ENCODE results near the gene BANP. TPM values are rescaled to one million over a fixed set of nuclear protein-coding genes. Genes with fewer than 3 reads are reported as not detected.

Gene BANP
- total RNA-seq, 1 donor from 2014 or later, result 25.5 TPM

GRCh38 chr16:88057656-88058055 is 106.4 kb downstream of the BANP start:
- DNase-seq, result peak; percentile 6
- no peak overlapping the region for H3K27ac Mint-ChIP-seq (ENCODE audit: unreplicated experiment)
- no peak for TF ChIP-seq CTCF (IDR thresholded peaks at IDR 0.05; ENCODE audit: partially characterized antibody, unreplicated experiment)

GRCh38 chr16:88058136-88058535 is 106.9 kb downstream of the BANP start:
- TF ChIP-seq CTCF (IDR thresholded peaks at IDR 0.05; ENCODE audit: partially characterized antibody, unreplicated experiment), result no peak
- H3K9me3 Mint-ChIP-seq (ENCODE audit: unreplicated experiment), result no peaks in the 10 kb centered on the region
- no peak for DNase-seq
- H3K27ac Mint-ChIP-seq (ENCODE audit: unreplicated experiment), result no peak overlapping the region
- no peak overlapping the region for H3K4me3 Mint-ChIP-seq (ENCODE audit: unreplicated experiment)
- no peaks in the 10 kb centered on the region for H3K27me3 Mint-ChIP-seq (ENCODE audit: unreplicated experiment)
- H3K4me1 Mint-ChIP-seq (ENCODE audit: low read depth, unreplicated experiment), result peaks cover under 1% of the 10 kb centered on the region
- H3K36me3 Mint-ChIP-seq (ENCODE audit: unreplicated experiment), result no peaks in the 10 kb centered on the region

More at GRCh38 chr16:88057656-88058055, 106.4 kb downstream of the BANP start:
- H3K36me3 Mint-ChIP-seq (ENCODE audit: unreplicated experiment), result no peaks in the 10 kb centered on the region
- H3K4me3 Mint-ChIP-seq (ENCODE audit: unreplicated experiment), result no peak overlapping the region
- H3K27me3 Mint-ChIP-seq (ENCODE audit: unreplicated experiment), result no peaks in the 10 kb centered on the region
- no peaks in the 10 kb centered on the region for H3K4me1 Mint-ChIP-seq (ENCODE audit: low read depth, unreplicated experiment)
- H3K9me3 Mint-ChIP-seq (ENCODE audit: unreplicated experiment), result no peaks in the 10 kb centered on the region

- Mint-ChIP-seq H3K9me3 (ENCODE audit: unreplicated experiment) (no peaks in the 10 kb centered on the region), H3K4me1 (ENCODE audit: low read depth, unreplicated experiment) (peaks cover 6% of the 10 kb centered on the region)
- DNase-seq, result peak; percentile 13
These were observed 107.6 kb downstream of the BANP start for GRCh38 chr16:88058817-88059216.

GRCh38 chr16:88059701-88060386 is 108.6 kb downstream of the BANP start:
- Mint-ChIP-seq H3K36me3 (ENCODE audit: unreplicated experiment) (no peaks in the 10 kb centered on the region), H3K27me3 (ENCODE audit: unreplicated experiment) (peaks cover 3% of the 10 kb centered on the region), H3K27ac (ENCODE audit: unreplicated experiment) (no peak overlapping the region), H3K4me3 (ENCODE audit: unreplicated experiment) (no peak overlapping the region), H3K9me3 (ENCODE audit: unreplicated experiment) (no peaks in the 10 kb centered on the region), H3K4me1 (ENCODE audit: low read depth, unreplicated experiment) (peaks cover 6% of the 10 kb centered on the region)
- no peak for TF ChIP-seq CTCF (IDR thresholded peaks at IDR 0.05; ENCODE audit: partially characterized antibody, unreplicated experiment)
- DNase-seq, result peak; percentile 5

More at GRCh38 chr16:88058817-88059216, 107.6 kb downstream of the BANP start:
- Mint-ChIP-seq H3K27me3 (ENCODE audit: unreplicated experiment) (peaks cover 3% of the 10 kb centered on the region), H3K4me3 (ENCODE audit: unreplicated experiment) (no peak overlapping the region), H3K36me3 (ENCODE audit: unreplicated experiment) (no peaks in the 10 kb centered on the region), H3K27ac (ENCODE audit: unreplicated experiment) (no peak overlapping the region)
- no peak for TF ChIP-seq CTCF (IDR thresholded peaks at IDR 0.05; ENCODE audit: partially characterized antibody, unreplicated experiment)

GRCh38 chr16:88060524-88061219 is 109.4 kb downstream of the BANP start:
- Mint-ChIP-seq H3K4me3 (ENCODE audit: unreplicated experiment) (no peak overlapping the region), H3K4me1 (ENCODE audit: low read depth, unreplicated experiment) (peaks cover 6% of the 10 kb centered on the region), H3K27me3 (ENCODE audit: unreplicated experiment) (peaks cover 3% of the 10 kb centered on the region), H3K27ac (ENCODE audit: unreplicated experiment) (no peak overlapping the region), H3K9me3 (ENCODE audit: unreplicated experiment) (no peaks in the 10 kb centered on the region), H3K36me3 (ENCODE audit: unreplicated experiment) (no peaks in the 10 kb centered on the region)
- DNase-seq, result no peak
- TF ChIP-seq CTCF (IDR thresholded peaks at IDR 0.05; ENCODE audit: partially characterized antibody, unreplicated experiment), result no peak
